Adrenal gland (tissue), 5 donors: ENCODE measurements around the gene FCSK.

ENCODE experiments used
- CTCF ChIP-seq, 6 experiments: fragments of 450-650 bp in 4 of 6; fragments of 200-600 bp in 2 of 6; sonication (generic) in 1 of 6; IDR thresholded peaks; 1 replicate in 5 of 6; 2 replicates in 1 of 6; pipeline versions ENCODE4 v1.5.1 to v1.8.0; 2016 to 2021; ENCODE audit warnings: antibody characterized with exemption in 6 of 6, mild to moderate bottlenecking in 2 of 6, moderate library complexity in 1 of 6
- POLR2A ChIP-seq, 2 donors: fragments of 450-650 bp; IDR thresholded peaks; one replicate each; pipeline ENCODE4 v1.6.1; 2017; ENCODE audit warnings: antibody characterized with exemption in 2 of 2, mild to moderate bottlenecking in 2 of 2, moderate library complexity in 1 of 2
- donor health status: DM: no; HTN: no; CAD: no.

DNA sequence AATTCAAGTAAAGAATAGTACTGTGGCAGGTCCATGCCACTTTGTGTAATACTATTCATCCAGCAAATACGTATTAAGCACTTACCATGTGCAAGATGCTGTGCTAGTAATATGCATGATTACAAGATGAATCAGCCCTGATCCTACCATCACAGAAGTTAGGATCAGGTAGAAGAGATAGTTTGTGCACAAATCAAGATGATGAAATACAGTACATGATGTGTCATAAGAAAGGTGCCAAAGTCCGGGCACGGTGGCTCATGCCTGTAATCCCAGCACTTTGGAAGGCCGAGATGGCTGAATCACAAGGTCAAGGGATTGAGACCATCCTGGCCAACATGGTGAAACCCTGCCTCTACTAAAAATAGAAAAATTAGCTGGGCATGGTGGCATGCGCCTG lies 58.1 kb downstream of the FCSK start:
- no peak for TF ChIP-seq POLR2A (IDR thresholded peaks at IDR 0.05)
- no peak for TF ChIP-seq CTCF (IDR thresholded peaks at IDR 0.05)
